Measurements from ENCODE around the gene SLC12A7. TPM values are rescaled to one million over a fixed set of nuclear protein-coding genes. Genes with fewer than 3 reads are reported as not detected.
"Not testable (repeated sequence)": the region's sequence is repeated elsewhere in the genome, so short reads cannot be mapped to it uniquely, and the experiment has no call there.

The SLC12A7 gene
- polyA plus RNA-seq, 1 donor, result 76.6 TPM

- WGBS (ENCODE audit: insufficient coverage, low lambda C conversion rate), result no CpG with 5 or more reads among the region's 17 CpGs
- H3K27ac ChIP-seq (ENCODE audit: low read length), result no peak overlapping the region
- DNase-seq, result no peak
Observed at GRCh38 chr5:1133510-1134201, 21.8 kb upstream of the SLC12A7 start.

GRCh38 chr5:1133108-1133507 is 21.2 kb upstream of the SLC12A7 start:
- H3K4me3 ChIP-seq (ENCODE audit: low read length), result no peak overlapping the region
- H3K27ac ChIP-seq (ENCODE audit: low read length), result no peak overlapping the region
- peaks cover 7% of the 10 kb centered on the region for H3K9me3 ChIP-seq (ENCODE audit: control insufficient read depth, low read depth, low read length)
- H3K4me1 ChIP-seq (ENCODE audit: control insufficient read depth, insufficient read depth, low read length), result peaks cover 71% of the 10 kb centered on the region
- H3K27me3 ChIP-seq (ENCODE audit: control insufficient read depth, insufficient read depth, low read length), result no peaks in the 10 kb centered on the region
- no peak for DNase-seq
- no CpG with 5 or more reads among the region's 9 CpGs for WGBS (ENCODE audit: insufficient coverage, low lambda C conversion rate)
- no peaks in the 10 kb centered on the region for H3K36me3 ChIP-seq (ENCODE audit: control insufficient read depth, insufficient read depth, low read length)

More at GRCh38 chr5:1133510-1134201, 21.8 kb upstream of the SLC12A7 start:
- H3K27me3 ChIP-seq (ENCODE audit: control insufficient read depth, insufficient read depth, low read length), result no peaks in the 10 kb centered on the region
- H3K4me3 ChIP-seq (ENCODE audit: low read length), result no peak overlapping the region
- H3K36me3 ChIP-seq (ENCODE audit: control insufficient read depth, insufficient read depth, low read length), result no peaks in the 10 kb centered on the region
- peaks cover 67% of the 10 kb centered on the region for H3K4me1 ChIP-seq (ENCODE audit: control insufficient read depth, insufficient read depth, low read length)
- peaks cover 8% of the 10 kb centered on the region for H3K9me3 ChIP-seq (ENCODE audit: control insufficient read depth, low read depth, low read length)

- Histone ChIP-seq H3K27ac (ENCODE audit: low read length) (no peak overlapping the region), H3K4me1 (ENCODE audit: control insufficient read depth, insufficient read depth, low read length) (peaks cover 70% of the 10 kb centered on the region), H3K9me3 (ENCODE audit: control insufficient read depth, low read depth, low read length) (peaks cover 2% of the 10 kb centered on the region), H3K4me3 (ENCODE audit: low read length) (no peak overlapping the region), H3K36me3 (ENCODE audit: control insufficient read depth, insufficient read depth, low read length) (no peaks in the 10 kb centered on the region), H3K27me3 (ENCODE audit: control insufficient read depth, insufficient read depth, low read length) (no peaks in the 10 kb centered on the region)
- DNase-seq, result no peak
- no CpG with 5 or more reads among the region's 8 CpGs for WGBS (ENCODE audit: insufficient coverage, low lambda C conversion rate)
Observed at GRCh38 chr5:1132570-1132969, 20.7 kb upstream of the SLC12A7 start.

- no CpG with 5 or more reads among the region's 11 CpGs for WGBS (ENCODE audit: insufficient coverage, low lambda C conversion rate)
- peak overlapping the region; percentile 56 for H3K27ac ChIP-seq (ENCODE audit: low read length)
Observed at GRCh38 chr5:1131726-1132125, 19.9 kb upstream of the SLC12A7 start.

GRCh38 chr5:1131191-1131621 is 19.3 kb upstream of the SLC12A7 start:
- Histone ChIP-seq H3K4me1 (ENCODE audit: control insufficient read depth, insufficient read depth, low read length) (peaks cover 59% of the 10 kb centered on the region), H3K27me3 (ENCODE audit: control insufficient read depth, insufficient read depth, low read length) (no peaks in the 10 kb centered on the region), H3K9me3 (ENCODE audit: control insufficient read depth, low read depth, low read length) (no peaks in the 10 kb centered on the region), H3K27ac (ENCODE audit: low read length) (peak overlapping the region; percentile 56), H3K36me3 (ENCODE audit: control insufficient read depth, insufficient read depth, low read length) (no peaks in the 10 kb centered on the region), H3K4me3 (ENCODE audit: low read length) (no peak overlapping the region)
- DNase-seq, result no peak
- no CpG with 5 or more reads among the region's 14 CpGs for WGBS (ENCODE audit: insufficient coverage, low lambda C conversion rate)

More at GRCh38 chr5:1131726-1132125, 19.9 kb upstream of the SLC12A7 start:
- no peaks in the 10 kb centered on the region for H3K9me3 ChIP-seq (ENCODE audit: control insufficient read depth, low read depth, low read length)
- H3K4me3 ChIP-seq (ENCODE audit: low read length), result no peak overlapping the region
- H3K27me3 ChIP-seq (ENCODE audit: control insufficient read depth, insufficient read depth, low read length), result no peaks in the 10 kb centered on the region
- H3K36me3 ChIP-seq (ENCODE audit: control insufficient read depth, insufficient read depth, low read length), result no peaks in the 10 kb centered on the region
- no peak for DNase-seq
- H3K4me1 ChIP-seq (ENCODE audit: control insufficient read depth, insufficient read depth, low read length), result peaks cover 61% of the 10 kb centered on the region

- no peak overlapping the region for H3K4me3 ChIP-seq (ENCODE audit: low read length)
- H3K9me3 ChIP-seq (ENCODE audit: control insufficient read depth, low read depth, low read length), result no peaks in the 10 kb centered on the region
- WGBS (ENCODE audit: insufficient coverage, low lambda C conversion rate), result no CpG with 5 or more reads among the region's 26 CpGs
- no peaks in the 10 kb centered on the region for H3K27me3 ChIP-seq (ENCODE audit: control insufficient read depth, insufficient read depth, low read length)
- peaks cover 51% of the 10 kb centered on the region for H3K4me1 ChIP-seq (ENCODE audit: control insufficient read depth, insufficient read depth, low read length)
- no peaks in the 10 kb centered on the region for H3K36me3 ChIP-seq (ENCODE audit: control insufficient read depth, insufficient read depth, low read length)
- DNase-seq, result peak; percentile 85 to 90
- H3K27ac ChIP-seq (ENCODE audit: low read length), result peak overlapping the region; percentile 56
Observed at GRCh38 chr5:1130218-1130946, 18.5 kb upstream of the SLC12A7 start.

- peak overlapping the region; percentile 56 for H3K27ac ChIP-seq (ENCODE audit: low read length)
- H3K27me3 ChIP-seq (ENCODE audit: control insufficient read depth, insufficient read depth, low read length), result no peaks in the 10 kb centered on the region
- peaks cover 44% of the 10 kb centered on the region for H3K4me1 ChIP-seq (ENCODE audit: control insufficient read depth, insufficient read depth, low read length)
- H3K9me3 ChIP-seq (ENCODE audit: control insufficient read depth, low read depth, low read length), result no peaks in the 10 kb centered on the region
- peak; percentile 27 to 42 for DNase-seq
- no CpG with 5 or more reads among the region's 9 CpGs for WGBS (ENCODE audit: insufficient coverage, low lambda C conversion rate)
- H3K4me3 ChIP-seq (ENCODE audit: low read length), result no peak overlapping the region
- H3K36me3 ChIP-seq (ENCODE audit: control insufficient read depth, insufficient read depth, low read length), result no peaks in the 10 kb centered on the region
Observed at GRCh38 chr5:1129711-1130055, 17.8 kb upstream of the SLC12A7 start.

GRCh38 chr5:1128977-1129710 is 17.3 kb upstream of the SLC12A7 start:
- peak overlapping the region; percentile 31 for H3K27ac ChIP-seq (ENCODE audit: low read length)
- peaks cover 46% of the 10 kb centered on the region for H3K4me1 ChIP-seq (ENCODE audit: control insufficient read depth, insufficient read depth, low read length)
- H3K36me3 ChIP-seq (ENCODE audit: control insufficient read depth, insufficient read depth, low read length), result no peaks in the 10 kb centered on the region
- peaks cover 3% of the 10 kb centered on the region for H3K9me3 ChIP-seq (ENCODE audit: control insufficient read depth, low read depth, low read length)
- H3K27me3 ChIP-seq (ENCODE audit: control insufficient read depth, insufficient read depth, low read length), result no peaks in the 10 kb centered on the region
- no peak overlapping the region for H3K4me3 ChIP-seq (ENCODE audit: low read length)
- WGBS (ENCODE audit: insufficient coverage, low lambda C conversion rate), result no CpG with 5 or more reads among the region's 24 CpGs
- no peak for DNase-seq

GRCh38 chr5:1127959-1128785 is 16.3 kb upstream of the SLC12A7 start:
- peaks cover 56% of the 10 kb centered on the region for H3K4me1 ChIP-seq (ENCODE audit: control insufficient read depth, insufficient read depth, low read length)

GRCh38 chr5:1125695-1126094 is 13.8 kb upstream of the SLC12A7 start:
- H3K27me3 ChIP-seq (ENCODE audit: control insufficient read depth, insufficient read depth, low read length); H3K36me3 ChIP-seq (ENCODE audit: control insufficient read depth, insufficient read depth, low read length); H3K27ac ChIP-seq (ENCODE audit: low read length); H3K4me3 ChIP-seq (ENCODE audit: low read length); DNase-seq; H3K9me3 ChIP-seq (ENCODE audit: control insufficient read depth, low read depth, low read length): not testable (repeated sequence)
- WGBS (ENCODE audit: insufficient coverage, low lambda C conversion rate), result no CpG with 5 or more reads among the region's 2 CpGs
- peaks cover 50% of the 10 kb centered on the region for H3K4me1 ChIP-seq (ENCODE audit: control insufficient read depth, insufficient read depth, low read length)

More at GRCh38 chr5:1127959-1128785, 16.3 kb upstream of the SLC12A7 start:
- H3K27me3 ChIP-seq (ENCODE audit: control insufficient read depth, insufficient read depth, low read length), result no peaks in the 10 kb centered on the region
- no peaks in the 10 kb centered on the region for H3K36me3 ChIP-seq (ENCODE audit: control insufficient read depth, insufficient read depth, low read length)
- no peak overlapping the region for H3K4me3 ChIP-seq (ENCODE audit: low read length)
- no peak for DNase-seq
- no peak overlapping the region for H3K27ac ChIP-seq (ENCODE audit: low read length)
- peaks cover 3% of the 10 kb centered on the region for H3K9me3 ChIP-seq (ENCODE audit: control insufficient read depth, low read depth, low read length)
- no CpG with 5 or more reads among the region's 20 CpGs for WGBS (ENCODE audit: insufficient coverage, low lambda C conversion rate)
